M059J (cell line): ENCODE results near the gene CAMK2N2. TPM values are rescaled to one million over a fixed set of nuclear protein-coding genes. Genes with fewer than 3 reads are reported as not detected.

Source experiments
- DNase-seq: peaks from one replicate; pipeline ENCODE4 v3.0.0-alpha.2; 2012; ENCODE audit warnings: low read depth
- total RNA-seq: library from RNA; depleted of rRNA; stranded (reverse); fragments of >200 nt; shearing (Covaris generic); gene quantifications from 2 replicates; pipeline ENCODE4 v1.2.3, GENCODE V29; 2014; rRNA removed

Gene CAMK2N2
- total RNA-seq: 1.1 TPM in 1 of 2 replicates, not detected in the other

GRCh38 chr3:184261270-184261853 is at the start of gene CAMK2N2:
TSS of gene CAMK2N2 (minus strand) at chr3:184261553. CDS start at chr3:184261285, 268 bp downstream.
- DNase-seq: peak; percentile 81

GRCh38 chr3:184308744-184309143 is 47.4 kb upstream of the CAMK2N2 start:
- no peak for DNase-seq

DNA sequence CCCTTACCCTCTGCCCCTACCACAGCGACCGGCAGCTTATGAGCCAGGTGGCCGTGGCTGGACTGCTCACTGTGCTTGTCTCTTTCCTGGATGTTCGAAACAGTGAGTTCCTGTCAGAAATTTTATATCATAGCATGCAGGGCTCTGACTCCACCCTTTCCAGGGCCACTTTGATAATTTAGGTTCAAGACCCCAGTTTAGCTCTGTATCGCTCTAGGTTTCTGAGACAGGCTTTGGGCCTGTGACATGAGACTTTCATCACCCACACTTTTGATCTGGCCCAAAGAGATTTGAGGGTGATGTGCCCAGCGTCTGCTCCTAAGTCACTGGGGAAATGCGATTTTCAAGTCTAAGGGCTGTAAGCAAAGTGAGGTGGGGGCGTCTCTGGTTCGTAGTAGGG is 46.6 kb upstream of the CAMK2N2 start:
- DNase-seq: no peak

DNA sequence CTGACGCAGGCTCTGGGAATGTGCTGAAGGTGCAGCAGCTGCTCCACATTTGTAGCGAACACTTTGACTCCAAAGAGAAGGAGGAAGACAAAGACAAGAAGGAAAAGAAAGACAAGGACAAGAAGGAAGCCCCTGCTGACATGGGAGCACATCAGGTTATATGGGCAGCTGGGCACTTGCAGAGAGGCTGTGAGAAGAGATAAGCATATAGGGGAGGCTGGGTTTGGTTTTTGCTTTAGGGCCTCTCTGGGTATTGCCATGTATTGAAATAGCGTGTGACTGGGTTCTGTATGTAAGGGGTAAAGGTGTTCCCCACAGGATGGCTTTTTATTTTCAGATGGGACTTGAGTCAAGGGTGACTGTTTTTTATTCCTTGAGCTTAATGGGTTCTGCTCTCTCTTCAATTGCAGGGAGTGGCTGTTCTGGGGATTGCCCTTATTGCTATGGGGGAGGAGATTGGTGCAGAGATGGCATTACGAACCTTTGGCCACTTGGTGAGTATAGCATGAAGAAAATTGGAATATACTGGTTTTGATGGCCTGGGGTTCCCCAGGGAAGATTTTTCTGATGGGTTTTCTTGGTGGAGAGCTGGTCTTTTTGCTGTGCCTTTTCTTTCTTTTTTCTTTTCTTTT is 45.1 kb upstream of the CAMK2N2 start:
- DNase-seq: no peak

DNA sequence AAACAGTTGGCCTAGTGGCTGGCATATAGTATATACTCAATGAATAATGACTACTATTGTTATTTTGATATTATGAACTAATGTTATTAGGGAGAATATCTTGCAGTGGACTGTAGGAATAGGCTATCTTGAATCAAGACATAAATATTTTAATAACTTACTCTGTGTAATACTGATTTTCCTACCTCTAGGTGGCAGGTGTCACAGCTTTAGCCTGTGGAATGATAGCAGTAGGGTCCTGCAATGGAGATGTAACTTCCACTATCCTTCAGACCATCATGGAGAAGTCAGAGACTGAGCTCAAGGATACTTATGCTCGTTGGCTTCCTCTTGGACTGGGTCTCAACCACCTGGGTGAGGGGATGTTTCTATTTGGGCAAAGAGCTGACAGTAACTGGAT is 44.2 kb upstream of the CAMK2N2 start:
- peak; percentile 33 for DNase-seq

DNA sequence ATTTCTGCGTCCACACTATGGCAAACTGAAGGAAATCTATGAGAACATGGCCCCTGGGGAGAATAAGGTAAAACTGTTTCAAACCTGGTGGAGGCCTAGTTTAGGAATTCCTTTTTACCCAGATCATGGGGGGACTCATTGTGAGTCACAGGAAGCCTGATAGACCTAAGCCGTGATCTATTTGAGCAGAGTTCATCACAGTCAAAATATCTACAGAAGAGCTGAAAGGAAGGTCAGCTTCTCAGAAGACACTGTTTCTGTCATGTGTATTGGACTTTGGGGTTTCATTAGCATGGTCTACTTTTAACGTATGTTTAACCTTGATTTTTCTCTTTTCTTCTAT is 39.0 kb upstream of the CAMK2N2 start:
- DNase-seq: peak; percentile 82

DNA sequence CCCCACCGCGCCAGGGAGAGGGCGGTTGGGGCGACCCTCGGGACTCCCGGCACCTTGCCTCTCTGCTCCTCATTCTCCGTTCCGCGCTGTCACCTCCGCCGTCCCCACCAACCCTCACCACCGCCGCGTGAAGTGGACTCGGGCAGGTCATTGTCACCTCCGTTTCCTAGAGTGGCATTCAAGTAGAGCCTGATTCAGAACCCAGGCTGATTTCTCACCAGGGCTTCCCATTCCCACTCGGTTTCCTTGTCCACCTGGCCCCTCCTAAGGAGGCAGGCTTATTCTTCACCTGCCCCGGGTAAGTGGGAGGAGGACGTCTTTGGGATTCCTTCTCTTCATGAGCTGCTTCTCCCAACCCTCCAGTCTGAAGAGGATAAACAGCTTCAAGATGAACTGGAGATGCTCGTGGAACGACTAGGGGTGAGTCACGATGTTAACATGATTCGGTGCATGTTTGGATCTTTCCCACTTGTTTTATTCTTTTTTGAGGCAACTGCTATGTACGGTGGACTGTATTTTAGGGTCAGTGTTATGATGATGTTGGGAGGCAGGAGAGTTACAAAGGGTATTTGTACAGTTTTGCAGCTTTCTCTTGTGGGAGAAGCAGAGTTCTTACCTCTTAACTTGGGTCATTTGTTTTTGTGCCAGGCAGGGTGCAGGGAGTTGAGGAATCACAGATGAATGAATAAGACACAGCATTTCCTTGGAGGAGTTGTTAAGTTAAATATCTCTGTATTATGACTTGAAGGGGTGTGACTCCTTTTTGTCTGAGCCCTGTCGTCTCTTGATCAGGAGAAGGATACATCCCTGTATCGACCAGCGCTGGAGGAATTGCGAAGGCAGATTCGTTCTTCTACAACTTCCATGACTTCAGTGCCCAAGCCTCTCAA is 38.4 kb upstream of the CAMK2N2 start:
- peak; percentile 70 for DNase-seq

GRCh38 chr3:184298759-184299487 is 37.6 kb upstream of the CAMK2N2 start, which contains the start of gene PSMD2:
TSS of gene PSMD2 (plus strand) at chr3:184299241. CDS start at chr3:184299267, 26 bp downstream.
- peak; percentile 96 for DNase-seq

DNA sequence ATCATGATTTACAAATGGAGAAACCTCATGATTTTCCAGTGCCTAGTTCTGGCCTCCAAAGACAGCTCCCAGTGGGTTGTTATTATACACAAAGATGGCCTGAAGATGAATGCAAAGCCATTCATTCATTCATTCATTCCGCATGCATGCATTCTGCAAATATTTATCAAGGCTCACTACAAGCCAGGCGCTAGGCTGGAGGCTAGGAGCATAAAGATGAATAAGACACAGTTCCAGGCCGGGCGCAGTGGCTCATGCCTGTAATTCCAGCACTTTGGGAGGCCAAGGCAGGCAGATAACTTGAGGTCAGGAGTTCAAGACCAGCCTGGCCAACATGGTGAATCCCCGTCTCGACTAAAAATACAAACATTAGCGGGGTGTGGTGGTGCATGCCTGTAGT is 35.3 kb upstream of the CAMK2N2 start:
- no peak for DNase-seq

DNA sequence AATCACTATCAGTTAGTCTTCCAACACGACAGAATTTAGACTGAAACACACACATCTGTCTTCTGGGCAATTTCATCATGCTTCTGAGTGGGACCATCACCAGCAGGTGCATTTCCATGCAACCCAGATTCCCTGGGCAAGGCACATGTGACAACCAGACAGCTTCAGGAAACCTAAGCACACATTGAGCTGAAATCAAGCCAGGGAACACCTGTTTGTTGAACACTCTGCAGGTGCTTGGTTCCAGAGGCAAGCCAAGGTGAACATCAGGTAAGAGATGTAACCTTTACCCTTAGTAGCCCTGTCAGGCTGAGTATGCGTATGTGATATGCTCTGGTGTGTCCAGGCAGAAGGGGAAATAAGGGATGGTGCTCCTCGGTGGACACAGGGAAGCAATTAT is 34.4 kb upstream of the CAMK2N2 start:
- no peak for DNase-seq

- no peak for DNase-seq
Observed at GRCh38 chr3:184291738-184292445, 30.5 kb upstream of the CAMK2N2 start.

- no peak for DNase-seq
Observed at GRCh38 chr3:184291044-184291737, 29.8 kb upstream of the CAMK2N2 start.

DNA sequence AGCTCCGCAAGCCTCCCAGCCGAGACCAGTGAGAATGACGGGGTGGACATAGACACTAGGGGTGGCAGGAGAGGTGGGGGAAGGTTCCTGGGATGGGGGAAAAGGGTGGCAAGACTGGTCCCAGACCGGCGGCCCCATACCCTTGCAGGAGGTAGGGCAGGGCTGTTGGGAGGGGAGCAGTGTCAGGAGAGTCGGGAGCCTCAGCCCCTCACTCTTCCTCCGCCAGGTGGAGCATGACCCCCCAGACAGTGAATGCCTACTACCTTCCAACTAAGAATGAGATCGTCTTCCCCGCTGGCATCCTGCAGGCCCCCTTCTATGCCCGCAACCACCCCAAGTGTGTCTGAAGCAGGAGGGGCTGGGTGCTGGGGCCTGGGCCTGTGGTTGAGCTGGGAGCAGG is 29.0 kb upstream of the CAMK2N2 start:
- DNase-seq: no peak

GRCh38 chr3:184289426-184289938 is 28.1 kb upstream of the CAMK2N2 start:
- peak; percentile 64 for DNase-seq

DNA sequence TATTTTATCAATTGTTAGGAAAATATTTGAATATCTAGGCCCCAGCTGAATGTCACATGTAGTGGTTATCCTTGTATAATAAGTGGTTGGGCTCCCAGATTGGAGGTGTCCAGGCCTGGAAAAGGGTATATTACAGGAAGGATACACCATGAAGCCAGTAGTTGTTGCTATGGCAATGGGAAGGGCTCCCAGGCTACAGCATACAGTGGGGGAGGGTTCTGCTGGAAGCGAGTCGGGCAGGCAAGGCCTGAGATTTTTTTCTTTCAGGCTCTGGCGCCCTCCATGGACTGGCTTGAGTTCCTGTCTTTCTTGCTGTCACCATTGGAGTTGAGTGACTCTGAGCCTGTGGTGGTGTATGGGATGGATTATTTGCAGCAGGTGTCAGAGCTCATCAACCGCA is 23.3 kb upstream of the CAMK2N2 start:
- peak; percentile 84 for DNase-seq

- DNase-seq: no peak
Observed at GRCh38 chr3:184283681-184284080, 22.3 kb upstream of the CAMK2N2 start.

GRCh38 chr3:184282941-184283340 is 21.6 kb upstream of the CAMK2N2 start:
- DNase-seq: no peak

GRCh38 chr3:184277366-184277765 is 16.0 kb upstream of the CAMK2N2 start:
- no peak for DNase-seq

DNA sequence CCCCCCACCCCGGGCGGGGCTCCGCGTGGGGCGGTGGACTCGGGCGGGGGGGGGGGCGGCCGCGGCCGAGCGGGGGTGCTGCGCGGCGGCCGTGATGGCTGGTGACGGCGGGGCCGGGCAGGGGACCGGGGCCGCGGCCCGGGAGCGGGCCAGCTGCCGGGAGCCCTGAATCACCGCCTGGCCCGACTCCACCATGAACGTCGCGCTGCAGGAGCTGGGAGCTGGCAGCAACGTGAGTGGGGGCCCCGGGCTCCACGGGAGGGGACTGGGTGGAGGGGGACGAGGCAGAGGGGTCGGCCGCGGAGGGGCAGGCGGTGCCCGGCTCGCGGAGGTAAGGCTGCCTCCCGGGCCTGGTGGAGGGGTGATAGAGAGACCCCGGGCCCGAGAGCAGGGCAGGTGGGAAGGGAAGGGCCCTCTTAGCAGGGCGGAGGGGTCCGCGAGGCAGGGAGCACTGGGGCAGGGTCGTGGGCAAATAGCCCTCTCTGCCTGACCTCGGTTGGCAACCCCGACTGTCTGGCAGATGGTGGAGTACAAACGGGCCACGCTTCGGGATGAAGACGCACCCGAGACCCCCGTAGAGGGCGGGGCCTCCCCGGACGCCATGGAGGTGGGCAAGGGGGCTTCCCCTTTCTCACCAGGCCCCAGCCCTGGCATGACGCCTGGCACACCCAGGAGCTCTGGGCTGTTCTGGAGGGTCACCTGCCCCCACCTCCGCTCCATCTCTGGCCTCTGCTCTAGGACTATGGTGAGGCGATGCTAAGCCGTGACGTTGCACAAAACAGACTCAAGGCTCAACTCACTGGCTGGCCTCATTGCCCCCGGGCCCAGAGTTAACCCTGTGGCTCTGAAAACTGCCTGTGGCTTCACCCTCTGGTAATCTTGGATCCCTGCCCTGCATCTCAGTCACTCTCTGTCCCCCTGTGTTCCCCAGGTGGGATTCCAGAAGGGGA is 14.9 kb upstream of the CAMK2N2 start, which contains the start of gene ECE2:
Gene ECE2 (plus strand): TSS at position 62 of the 950 bp plus-strand sequence. CDS start 132 bp downstream, at position 194.
- no peak for DNase-seq
